Fibroblast of lung (primary cell): ENCODE results near the gene TMEM161A. TPM values are rescaled to one million over a fixed set of nuclear protein-coding genes. Genes with fewer than 3 reads are reported as not detected.
"Not testable (repeated sequence)": the region's sequence is repeated elsewhere in the genome, so short reads cannot be mapped to it uniquely, and the experiment has no call there.

ENCODE experiments used
- DNase-seq, 2 donors: peaks; one replicate each; pipeline versions ENCODE4 v3.0.0 to v3.0.0-alpha.2; 2010; ENCODE audit warnings: low read depth in 2 of 2
- H2AFZ ChIP-seq: 2 replicates; pipeline ENCODE4 v1.5.1; 2012; ENCODE audit warnings: low read length, control low read depth, inconsistent platforms
- H3K27ac ChIP-seq: 2 replicates; pipeline ENCODE4 v1.5.1; 2011; ENCODE audit warnings: low read length, control low read depth; ENCODE audit not compliant: insufficient read depth
- H3K27me3 ChIP-seq: 2 replicates; pipeline ENCODE4 v1.5.1; 2011; ENCODE audit warnings: mild to moderate bottlenecking, low read length; ENCODE audit not compliant: control insufficient read depth, insufficient read depth
- H3K36me3 ChIP-seq: 2 replicates; pipeline ENCODE4 v1.5.1; 2011; ENCODE audit warnings: low read length; ENCODE audit not compliant: control insufficient read depth, insufficient read depth
- H3K4me1 ChIP-seq: 2 replicates; pipeline ENCODE4 v1.5.1; 2011; ENCODE audit warnings: low read length; ENCODE audit not compliant: control insufficient read depth, insufficient read depth; ENCODE audit errors: extremely low read depth
- H3K4me2 ChIP-seq: 2 replicates; pipeline ENCODE4 v1.5.1; 2011; ENCODE audit warnings: low read length, control low read depth; ENCODE audit not compliant: insufficient read depth; ENCODE audit errors: extremely low read depth
- H3K4me3 ChIP-seq, 4 experiments: fragments of 200-600 bp in 1 of 4; sonication (generic) in 1 of 4; replicated peaks in 1 of 4; 2 replicates each; pipeline ENCODE4 v1.5.1; 2011 to 2016; ENCODE audit warnings: low read length in 4 of 4, low read depth in 3 of 4, mild to moderate bottlenecking in 3 of 4, control low read depth in 2 of 4, inconsistent platforms in 1 of 4, mixed read lengths in 1 of 4; ENCODE audit not compliant: insufficient read depth in 1 of 4; ENCODE audit errors: control extremely low read depth in 1 of 4
- H3K79me2 ChIP-seq: 2 replicates; pipeline ENCODE4 v1.5.1; 2012; ENCODE audit warnings: mild to moderate bottlenecking, low read length, inconsistent platforms; ENCODE audit not compliant: control insufficient read depth, insufficient read depth
- H3K9ac ChIP-seq: 2 replicates; pipeline ENCODE4 v1.5.1; 2011; ENCODE audit warnings: mild to moderate bottlenecking, low read length, control low read depth; ENCODE audit not compliant: insufficient read depth
- H3K9me3 ChIP-seq: 2 replicates; pipeline ENCODE4 v1.5.1; 2012; ENCODE audit warnings: low read depth, low read length; ENCODE audit not compliant: control insufficient read depth, insufficient read depth
- H4K20me1 ChIP-seq: 2 replicates; pipeline ENCODE4 v1.5.1; 2011; ENCODE audit warnings: low read length; ENCODE audit not compliant: control insufficient read depth, insufficient read depth; ENCODE audit errors: extremely low read depth
- CTCF ChIP-seq, 2 donors: IDR thresholded peaks in 1 of 2; conservative IDR thresholded peaks in 1 of 2; 1 replicate in 1 of 2; 2 replicates in 1 of 2; pipeline ENCODE4 v1.5.1; 2011 to 2012; ENCODE audit warnings: low read length in 2 of 2, control low read depth in 1 of 2, inconsistent platforms in 1 of 2, low read depth in 1 of 2, mild to moderate bottlenecking in 1 of 2
- EZH2 ChIP-seq: IDR thresholded peaks from 2 replicates; pipeline ENCODE4 v1.5.1; 2012; ENCODE audit warnings: low read length, control low read depth, mild to moderate bottlenecking; ENCODE audit errors: missing control alignments
- polyA plus RNA-seq, 2 donors: library from polyadenylated mRNA; depleted of rRNA in 1 of 2; stranded (reverse) in 1 of 2; unstranded in 1 of 2; fragments of >200 nt; gene quantifications; 2 replicates each; pipeline ENCODE4 v1.2.1, GENCODE V29; 2011 to 2012; ENCODE audit warnings: missing spikeins in 1 of 2
- total RNA-seq: library from RNA; depleted of rRNA; stranded (reverse); fragments of >200 nt; gene quantifications from 2 replicates; pipeline ENCODE4 v1.2.1, GENCODE V29; 2014

Gene TMEM161A
- total and polyA plus RNA-seq, 2 donors (not counting 1 experiment from before 2014, with no cell fraction given) = 9.4 to 23.8 TPM

- peak overlapping the region; percentile 80 for H2AFZ ChIP-seq
- peak overlapping the region; percentile 80 for H3K4me2 ChIP-seq
- H3K4me1 ChIP-seq = peaks cover 5% of the 10 kb centered on the region
- no peaks in the 10 kb centered on the region for H3K9me3 ChIP-seq
- H3K27me3 ChIP-seq = no peaks in the 10 kb centered on the region
- H4K20me1 ChIP-seq = no peaks in the 10 kb centered on the region
- DNase-seq = peak in 1 of 2 donors; percentile 14
- peak overlapping the region; percentile 20 for H3K9ac ChIP-seq
- H3K79me2 ChIP-seq = no peaks in the 10 kb centered on the region
- no peaks in the 10 kb centered on the region for H3K36me3 ChIP-seq
- H3K27ac ChIP-seq = peak overlapping the region; percentile 10
- TF ChIP-seq EZH2 = no peak
- no peak for TF ChIP-seq CTCF (conservative IDR thresholded peaks at IDR 0.05 in 1 of 2, IDR thresholded peaks at IDR 0.05 in 1 of 2; ENCODE audit: low read depth in 1 of 2, low read length in 2 of 2)
- H3K4me3 ChIP-seq = peak overlapping the region; percentile 17 to 48 (median 35)
These were observed 32.2 kb downstream of the TMEM161A start for GRCh38 chr19:19106056-19106551.

- DNase-seq = peak; percentile 52 to 55
- no peaks in the 10 kb centered on the region for H3K27me3 ChIP-seq
- H3K36me3 ChIP-seq = no peaks in the 10 kb centered on the region
- H3K9me3 ChIP-seq = no peaks in the 10 kb centered on the region
- H3K4me3 ChIP-seq = peak overlapping the region; percentile 22 to 48 (median 42)
- H3K79me2 ChIP-seq = no peaks in the 10 kb centered on the region
- peak overlapping the region; percentile 10 for H3K27ac ChIP-seq
- peaks cover 5% of the 10 kb centered on the region for H3K4me1 ChIP-seq
- TF ChIP-seq CTCF (conservative IDR thresholded peaks at IDR 0.05 in 1 of 2, IDR thresholded peaks at IDR 0.05 in 1 of 2; ENCODE audit: low read depth in 1 of 2, low read length in 2 of 2) = no peak
- TF ChIP-seq EZH2 = no peak
- peak overlapping the region; percentile 80 for H3K4me2 ChIP-seq
- peak overlapping the region; percentile 89 for H2AFZ ChIP-seq
- H3K9ac ChIP-seq = peak overlapping the region; percentile 16
- no peaks in the 10 kb centered on the region for H4K20me1 ChIP-seq
These were observed 32.8 kb downstream of the TMEM161A start for GRCh38 chr19:19105365-19106055.

- no peaks in the 10 kb centered on the region for H3K79me2 ChIP-seq
- H2AFZ ChIP-seq = no peak overlapping the region
- no peak for DNase-seq
- TF ChIP-seq EZH2 = no peak
- TF ChIP-seq CTCF (conservative IDR thresholded peaks at IDR 0.05 in 1 of 2, IDR thresholded peaks at IDR 0.05 in 1 of 2; ENCODE audit: low read depth in 1 of 2, low read length in 2 of 2) = no peak
- H3K9ac ChIP-seq = no peak overlapping the region
- H3K4me2 ChIP-seq = no peak overlapping the region
- no peaks in the 10 kb centered on the region for H3K9me3 ChIP-seq
- no peaks in the 10 kb centered on the region for H3K36me3 ChIP-seq
- no peaks in the 10 kb centered on the region for H4K20me1 ChIP-seq
- H3K27ac ChIP-seq = no peak overlapping the region
- no peaks in the 10 kb centered on the region for H3K27me3 ChIP-seq
- peaks cover 3% of the 10 kb centered on the region for H3K4me1 ChIP-seq
- no peak overlapping the region for H3K4me3 ChIP-seq
These were observed 35.1 kb downstream of the TMEM161A start for GRCh38 chr19:19103167-19103566.

- H3K4me2 ChIP-seq, H3K36me3 ChIP-seq, H3K79me2 ChIP-seq, DNase-seq, H3K9ac ChIP-seq, H3K4me3 ChIP-seq, H3K4me1 ChIP-seq, H3K27me3 ChIP-seq, H4K20me1 ChIP-seq, H3K27ac ChIP-seq, H3K9me3 ChIP-seq, H2AFZ ChIP-seq: not testable (repeated sequence)
These were observed 35.7 kb downstream of the TMEM161A start for GRCh38 chr19:19102566-19102965.
